ENCODE measurements around the gene S100A3.
A peak's percentile ranks its signal among the peaks of the same experiment; 100 is the strongest.
"Not testable (repeated sequence)": the region's sequence is repeated elsewhere in the genome, so short reads cannot be mapped to it uniquely, and the experiment has no call there.

The S100A3 gene, protein sequence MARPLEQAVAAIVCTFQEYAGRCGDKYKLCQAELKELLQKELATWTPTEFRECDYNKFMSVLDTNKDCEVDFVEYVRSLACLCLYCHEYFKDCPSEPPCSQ

DNA sequence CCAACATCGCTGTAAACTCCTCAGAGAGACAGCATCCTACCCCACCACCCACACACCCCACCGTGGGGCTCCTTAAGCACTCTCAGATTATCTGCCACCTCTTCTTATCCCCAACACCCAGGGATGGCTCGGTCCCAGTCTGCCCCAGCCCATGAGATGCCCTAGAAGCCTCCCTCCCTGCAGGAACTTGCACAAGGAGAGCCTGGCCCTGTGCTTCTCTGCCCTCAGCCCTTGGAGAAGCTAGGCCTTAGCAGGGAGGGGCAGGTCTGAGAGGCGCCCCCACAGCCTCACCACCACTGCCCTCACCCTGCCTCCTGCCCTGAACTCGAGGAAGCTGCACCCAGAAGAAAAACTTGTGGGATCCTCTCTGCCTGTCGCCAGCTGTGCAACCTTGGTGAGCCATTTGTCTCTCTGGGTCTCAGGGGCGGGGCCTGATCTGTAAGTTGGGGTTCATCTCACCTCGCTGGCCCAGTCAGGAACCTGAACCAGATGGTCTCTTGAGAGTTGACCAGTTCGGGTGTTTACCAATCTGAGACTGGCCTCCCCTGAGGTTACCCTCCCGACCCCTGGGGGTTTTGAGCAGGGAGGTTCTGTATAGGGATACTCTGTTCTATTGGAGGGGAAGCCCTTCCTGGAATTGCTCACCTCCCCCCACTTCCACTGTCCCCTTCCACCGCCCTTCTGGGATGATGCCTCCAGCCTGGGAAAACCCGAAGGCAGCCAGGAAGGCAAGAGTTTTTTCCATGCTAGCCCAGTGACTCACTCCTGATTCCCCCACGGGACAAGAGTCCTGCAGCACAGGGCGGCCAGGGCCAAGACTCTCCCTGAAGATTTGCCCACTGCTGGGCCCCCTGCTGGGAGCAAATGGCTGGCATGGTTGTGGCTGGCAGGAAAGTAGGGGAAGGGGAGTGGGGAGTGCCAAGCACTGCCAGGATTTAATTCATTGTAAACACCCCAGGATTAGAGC lies at the start of gene S100A3:
Gene S100A3 (minus strand): TSS at position 537 of the 967 bp plus-strand sequence. CDS start 773 bp downstream, outside the sequence.
- H3K36me3 ChIP-seq (ENCODE audit: control insufficient read depth in 2 of 2, insufficient read depth in 2 of 2, low read length in 2 of 2): peaks cover 0 to under 1% of the 10 kb centered on the region in 2 donors
- peak within 1 kb of the TSS; percentile 46 to 48 for H3K27ac ChIP-seq (ENCODE audit: low read depth in 2 of 2, low read length in 2 of 2)
- H3K27me3 ChIP-seq (ENCODE audit: control insufficient read depth in 2 of 2, insufficient read depth in 2 of 2, low read length in 2 of 2): no peaks in the 10 kb centered on the region
- H3K4me3 ChIP-seq (ENCODE audit: low read length in 2 of 2): no peak within 1 kb of the TSS
- peaks cover 33 to 35% of the 10 kb centered on the region in 2 donors for H3K4me1 ChIP-seq (ENCODE audit: control insufficient read depth in 2 of 2, insufficient read depth in 2 of 2, low read length in 2 of 2)
- H3K9me3 ChIP-seq (ENCODE audit: control insufficient read depth in 2 of 2, low read length in 2 of 2): no peaks in the 10 kb centered on the region
- H3K9ac ChIP-seq (ENCODE audit: low read depth in 1 of 2, low read length in 2 of 2): no peak within 1 kb of the TSS

- H3K9ac ChIP-seq (ENCODE audit: low read depth in 1 of 2, low read length in 2 of 2): peak overlapping the region; percentile 33 to 47
- H3K4me1 ChIP-seq (ENCODE audit: control insufficient read depth in 2 of 2, insufficient read depth in 2 of 2, low read length in 2 of 2): peaks cover 0 to 7% of the 10 kb centered on the region in 2 donors
- H3K9me3 ChIP-seq (ENCODE audit: control insufficient read depth in 2 of 2, low read length in 2 of 2): no peaks in the 10 kb centered on the region
- H3K27me3 ChIP-seq (ENCODE audit: control insufficient read depth in 2 of 2, insufficient read depth in 2 of 2, low read length in 2 of 2): no peaks in the 10 kb centered on the region
- no peak overlapping the region for H3K4me3 ChIP-seq (ENCODE audit: low read length in 2 of 2)
- no peaks in the 10 kb centered on the region for H3K36me3 ChIP-seq (ENCODE audit: control insufficient read depth in 2 of 2, insufficient read depth in 2 of 2, low read length in 2 of 2)
- peak overlapping the region in 1 of 2 donors; percentile 70 for H3K27ac ChIP-seq (ENCODE audit: low read depth in 2 of 2, low read length in 2 of 2)
These were observed 49.5 kb upstream of the S100A3 start for GRCh38 chr1:153598309-153599172.

- no peak overlapping the region for H3K27ac ChIP-seq (ENCODE audit: low read depth in 2 of 2, low read length in 2 of 2)
- no peaks in the 10 kb centered on the region for H3K36me3 ChIP-seq (ENCODE audit: control insufficient read depth in 2 of 2, insufficient read depth in 2 of 2, low read length in 2 of 2)
- H3K9me3 ChIP-seq (ENCODE audit: control insufficient read depth in 2 of 2, low read length in 2 of 2): no peaks in the 10 kb centered on the region
- no peak overlapping the region for H3K4me3 ChIP-seq (ENCODE audit: low read length in 2 of 2)
- H3K9ac ChIP-seq (ENCODE audit: low read depth in 1 of 2, low read length in 2 of 2): no peak overlapping the region
- peaks cover 0 to 7% of the 10 kb centered on the region in 2 donors for H3K4me1 ChIP-seq (ENCODE audit: control insufficient read depth in 2 of 2, insufficient read depth in 2 of 2, low read length in 2 of 2)
- H3K27me3 ChIP-seq (ENCODE audit: control insufficient read depth in 2 of 2, insufficient read depth in 2 of 2, low read length in 2 of 2): no peaks in the 10 kb centered on the region
These were observed 48.1 kb upstream of the S100A3 start for GRCh38 chr1:153597206-153597605.

DNA sequence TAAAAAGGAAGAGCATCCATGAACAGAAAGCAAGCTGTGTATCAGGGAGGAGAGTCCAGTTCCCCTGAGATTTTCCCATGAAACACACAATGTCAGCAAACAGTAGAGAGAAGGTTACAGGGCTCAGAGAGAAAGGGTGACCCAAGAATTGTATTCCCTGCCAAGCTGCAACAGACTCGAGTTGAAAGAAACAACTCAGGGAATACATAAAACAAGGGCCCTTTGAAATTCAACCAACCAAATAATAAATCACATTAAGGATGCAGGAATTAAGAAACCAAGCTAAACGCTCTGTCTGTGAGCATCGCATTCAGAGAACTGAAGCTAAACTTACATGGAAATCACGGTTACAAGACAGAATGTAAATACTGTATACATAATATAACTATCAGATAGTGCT lies 43.7 kb upstream of the S100A3 start:
- H3K27ac ChIP-seq (ENCODE audit: low read depth in 2 of 2, low read length in 2 of 2): no peak overlapping the region
- H3K27me3 ChIP-seq (ENCODE audit: control insufficient read depth in 2 of 2, insufficient read depth in 2 of 2, low read length in 2 of 2): no peaks in the 10 kb centered on the region
- H3K9ac ChIP-seq (ENCODE audit: low read depth in 1 of 2, low read length in 2 of 2): no peak overlapping the region
- H3K4me3 ChIP-seq (ENCODE audit: low read length in 2 of 2): no peak overlapping the region
- no peaks in the 10 kb centered on the region for H3K36me3 ChIP-seq (ENCODE audit: control insufficient read depth in 2 of 2, insufficient read depth in 2 of 2, low read length in 2 of 2)
- no peaks in the 10 kb centered on the region for H3K9me3 ChIP-seq (ENCODE audit: control insufficient read depth in 2 of 2, low read length in 2 of 2)
- H3K4me1 ChIP-seq (ENCODE audit: control insufficient read depth in 2 of 2, insufficient read depth in 2 of 2, low read length in 2 of 2): no peaks in the 10 kb centered on the region

- H3K27ac ChIP-seq (ENCODE audit: low read depth in 2 of 2, low read length in 2 of 2): no peak overlapping the region
- no peaks in the 10 kb centered on the region for H3K27me3 ChIP-seq (ENCODE audit: control insufficient read depth in 2 of 2, insufficient read depth in 2 of 2, low read length in 2 of 2)
- H3K9me3 ChIP-seq (ENCODE audit: control insufficient read depth in 2 of 2, low read length in 2 of 2): no peaks in the 10 kb centered on the region
- no peak overlapping the region for H3K4me3 ChIP-seq (ENCODE audit: low read length in 2 of 2)
- no peaks in the 10 kb centered on the region for H3K36me3 ChIP-seq (ENCODE audit: control insufficient read depth in 2 of 2, insufficient read depth in 2 of 2, low read length in 2 of 2)
- no peaks in the 10 kb centered on the region for H3K4me1 ChIP-seq (ENCODE audit: control insufficient read depth in 2 of 2, insufficient read depth in 2 of 2, low read length in 2 of 2)
- no peak overlapping the region for H3K9ac ChIP-seq (ENCODE audit: low read depth in 1 of 2, low read length in 2 of 2)
These were observed 39.4 kb upstream of the S100A3 start for GRCh38 chr1:153588482-153588881.

DNA sequence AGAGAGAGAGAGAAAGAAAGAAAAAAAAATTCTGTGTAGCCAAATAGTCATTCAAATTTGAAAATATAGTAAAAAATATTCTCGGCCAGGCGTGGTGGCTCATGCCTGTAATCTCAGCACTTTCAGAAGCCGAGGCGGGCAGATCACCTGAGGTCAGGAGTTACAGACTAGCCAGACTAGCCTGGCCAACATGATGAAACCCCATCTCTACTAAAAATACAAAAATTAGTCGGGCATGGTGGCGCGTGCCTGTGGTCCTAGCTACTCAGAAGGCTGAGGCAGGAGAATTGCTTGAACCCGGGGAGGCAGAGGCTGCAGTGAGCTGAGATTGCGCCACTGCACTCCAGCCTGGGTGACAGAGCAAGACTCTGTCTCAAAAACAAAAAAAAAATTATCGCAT lies 39.0 kb upstream of the S100A3 start:
- not testable (repeated sequence) for H3K9ac ChIP-seq (ENCODE audit: low read depth in 1 of 2, low read length in 2 of 2); H3K27ac ChIP-seq (ENCODE audit: low read depth in 2 of 2, low read length in 2 of 2); H3K4me1 ChIP-seq (ENCODE audit: control insufficient read depth in 2 of 2, insufficient read depth in 2 of 2, low read length in 2 of 2); H3K27me3 ChIP-seq (ENCODE audit: control insufficient read depth in 2 of 2, insufficient read depth in 2 of 2, low read length in 2 of 2); H3K4me3 ChIP-seq (ENCODE audit: low read length in 2 of 2); H3K9me3 ChIP-seq (ENCODE audit: control insufficient read depth in 2 of 2, low read length in 2 of 2); H3K36me3 ChIP-seq (ENCODE audit: control insufficient read depth in 2 of 2, insufficient read depth in 2 of 2, low read length in 2 of 2)

DNA sequence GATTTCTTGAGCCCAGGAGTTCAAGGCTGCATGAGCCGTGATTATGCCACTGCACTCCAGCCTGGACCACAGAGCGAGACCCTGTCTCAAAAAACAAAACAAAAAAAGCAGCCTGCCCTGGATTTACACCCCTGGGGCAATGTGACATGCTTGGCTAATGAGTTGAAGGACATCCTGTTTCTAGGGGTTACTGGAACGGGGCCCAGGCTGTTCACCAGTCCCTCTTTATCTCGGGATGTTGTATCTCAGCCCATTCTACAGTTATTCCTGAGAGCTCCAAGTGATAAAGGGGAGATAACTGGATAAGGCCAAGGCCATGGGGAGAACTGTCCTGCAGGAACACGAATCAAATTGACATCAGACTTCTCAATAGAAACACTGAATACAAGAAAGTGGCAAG lies 38.3 kb upstream of the S100A3 start:
- Histone ChIP-seq H3K9ac (ENCODE audit: low read depth in 1 of 2, low read length in 2 of 2) (no peak overlapping the region), H3K27me3 (ENCODE audit: control insufficient read depth in 2 of 2, insufficient read depth in 2 of 2, low read length in 2 of 2) (no peaks in the 10 kb centered on the region), H3K9me3 (ENCODE audit: control insufficient read depth in 2 of 2, low read length in 2 of 2) (no peaks in the 10 kb centered on the region), H3K4me1 (ENCODE audit: control insufficient read depth in 2 of 2, insufficient read depth in 2 of 2, low read length in 2 of 2) (no peaks in the 10 kb centered on the region), H3K27ac (ENCODE audit: low read depth in 2 of 2, low read length in 2 of 2) (no peak overlapping the region), H3K36me3 (ENCODE audit: control insufficient read depth in 2 of 2, insufficient read depth in 2 of 2, low read length in 2 of 2) (no peaks in the 10 kb centered on the region), H3K4me3 (ENCODE audit: low read length in 2 of 2) (no peak overlapping the region)

GRCh38 chr1:153586347-153586746 lies 37.3 kb upstream of the S100A3 start:
- no peaks in the 10 kb centered on the region for H3K27me3 ChIP-seq (ENCODE audit: control insufficient read depth in 2 of 2, insufficient read depth in 2 of 2, low read length in 2 of 2)
- H3K27ac ChIP-seq (ENCODE audit: low read depth in 2 of 2, low read length in 2 of 2): no peak overlapping the region
- H3K4me1 ChIP-seq (ENCODE audit: control insufficient read depth in 2 of 2, insufficient read depth in 2 of 2, low read length in 2 of 2): no peaks in the 10 kb centered on the region
- no peak overlapping the region for H3K4me3 ChIP-seq (ENCODE audit: low read length in 2 of 2)
- H3K9me3 ChIP-seq (ENCODE audit: control insufficient read depth in 2 of 2, low read length in 2 of 2): no peaks in the 10 kb centered on the region
- H3K9ac ChIP-seq (ENCODE audit: low read depth in 1 of 2, low read length in 2 of 2): no peak overlapping the region
- H3K36me3 ChIP-seq (ENCODE audit: control insufficient read depth in 2 of 2, insufficient read depth in 2 of 2, low read length in 2 of 2): no peaks in the 10 kb centered on the region

GRCh38 chr1:153585006-153585405 lies 35.9 kb upstream of the S100A3 start:
- Histone ChIP-seq H3K9me3 (ENCODE audit: control insufficient read depth in 2 of 2, low read length in 2 of 2) (no peaks in the 10 kb centered on the region), H3K36me3 (ENCODE audit: control insufficient read depth in 2 of 2, insufficient read depth in 2 of 2, low read length in 2 of 2) (no peaks in the 10 kb centered on the region), H3K4me1 (ENCODE audit: control insufficient read depth in 2 of 2, insufficient read depth in 2 of 2, low read length in 2 of 2) (no peaks in the 10 kb centered on the region), H3K4me3 (ENCODE audit: low read length in 2 of 2) (no peak overlapping the region), H3K9ac (ENCODE audit: low read depth in 1 of 2, low read length in 2 of 2) (no peak overlapping the region), H3K27ac (ENCODE audit: low read depth in 2 of 2, low read length in 2 of 2) (no peak overlapping the region), H3K27me3 (ENCODE audit: control insufficient read depth in 2 of 2, insufficient read depth in 2 of 2, low read length in 2 of 2) (no peaks in the 10 kb centered on the region)

GRCh38 chr1:153583976-153584375 lies 34.9 kb upstream of the S100A3 start:
- no peaks in the 10 kb centered on the region for H3K9me3 ChIP-seq (ENCODE audit: control insufficient read depth in 2 of 2, low read length in 2 of 2)
- H3K4me3 ChIP-seq (ENCODE audit: low read length in 2 of 2): no peak overlapping the region
- no peaks in the 10 kb centered on the region for H3K4me1 ChIP-seq (ENCODE audit: control insufficient read depth in 2 of 2, insufficient read depth in 2 of 2, low read length in 2 of 2)
- H3K36me3 ChIP-seq (ENCODE audit: control insufficient read depth in 2 of 2, insufficient read depth in 2 of 2, low read length in 2 of 2): no peaks in the 10 kb centered on the region
- no peak overlapping the region for H3K9ac ChIP-seq (ENCODE audit: low read depth in 1 of 2, low read length in 2 of 2)
- no peak overlapping the region for H3K27ac ChIP-seq (ENCODE audit: low read depth in 2 of 2, low read length in 2 of 2)
- no peaks in the 10 kb centered on the region for H3K27me3 ChIP-seq (ENCODE audit: control insufficient read depth in 2 of 2, insufficient read depth in 2 of 2, low read length in 2 of 2)

Measured in mucosa of rectum (tissue), 2 donors.